HEK293 (cell line): Measurements from ENCODE around the gene BMF.

Experiments used
- CTCF ChIA-PET: fragments of 350-600 bp; formaldehyde crosslinking; extraction: SDS; loops from one replicate; lab custom pipeline; 2021; ENCODE audit warnings: antibody characterized with exemption; lab: Yijun Ruan, JAX
- POLR2A ChIA-PET: fragments of 300-600 bp; formaldehyde crosslinking; extraction: SDS; loops from one replicate; lab custom pipeline; 2020; ENCODE audit warnings: antibody characterized with exemption, inconsistent platforms; lab: Yijun Ruan, JAX
- H3K27ac ChIP-seq: fragments of 200-500 bp; sonication (Bioruptor generic); 2 replicates; pipeline ENCODE4 v1.5.1; 2014; ENCODE audit warnings: low read depth, low read length, control low read depth, inconsistent platforms; ENCODE audit errors: extremely low read depth
- H3K36me3 ChIP-seq, 2 experiments: fragments of 200-500 bp in 1 of 2; sonication (Bioruptor generic) in 1 of 2; 1 replicate in 1 of 2; 2 replicates in 1 of 2; pipeline ENCODE4 v1.5.1; 2014 to 2017; ENCODE audit warnings: inconsistent platforms in 2 of 2, low read length in 2 of 2; ENCODE audit not compliant: control insufficient read depth in 2 of 2, insufficient read depth in 1 of 2
- H3K4me1 ChIP-seq: fragments of 200-500 bp; sonication (Bioruptor generic); 2 replicates; pipeline ENCODE4 v1.5.1; 2014; ENCODE audit warnings: mild to moderate bottlenecking, low read length, inconsistent platforms; ENCODE audit not compliant: control insufficient read depth, insufficient read depth
- H3K4me3 ChIP-seq: 2 replicates; pipeline ENCODE4 v1.5.1; 2011; ENCODE audit warnings: low read depth, mild to moderate bottlenecking, control low read depth, low read length, moderate library complexity
- H3K9me3 ChIP-seq: fragments of 200-500 bp; sonication (Bioruptor generic); 2 replicates; pipeline ENCODE4 v1.5.1; 2014; ENCODE audit warnings: low read depth, low read length, inconsistent platforms; ENCODE audit not compliant: control insufficient read depth, insufficient read depth
- KLF1 ChIP-seq: fragments of 450-650 bp; formaldehyde crosslinking; IDR thresholded peaks from 2 replicates; pipeline ENCODE4 v1.5.1; 2016; ENCODE audit warnings: missing biosample characterization, missing genetic modification characterization
- MZF1 ChIP-seq: fragments of 450-650 bp; formaldehyde crosslinking; IDR thresholded peaks from 2 replicates; pipeline ENCODE4 v1.5.1; 2017; ENCODE audit warnings: missing biosample characterization, missing genetic modification characterization, borderline replicate concordance
- REPIN1 ChIP-seq: fragments of 450-650 bp; formaldehyde crosslinking; IDR thresholded peaks from 2 replicates; pipeline ENCODE4 v1.5.1; 2017; ENCODE audit warnings: missing biosample characterization, missing genetic modification characterization, low read depth
- SCRT1 ChIP-seq: fragments of 450-650 bp; formaldehyde crosslinking; IDR thresholded peaks from 2 replicates; pipeline ENCODE4 v1.5.1; 2016; ENCODE audit warnings: missing biosample characterization, missing genetic modification characterization, borderline replicate concordance
- SCRT2 ChIP-seq: fragments of 450-650 bp; formaldehyde crosslinking; IDR thresholded peaks from 2 replicates; pipeline ENCODE4 v1.5.1; 2016; ENCODE audit warnings: missing biosample characterization, missing genetic modification characterization
- SETDB1 ChIP-seq: IDR thresholded peaks from one replicate; pipeline ENCODE4 v1.6.1; 2017; ENCODE audit warnings: mild to moderate bottlenecking, low read length, moderate library complexity, mixed read lengths; ENCODE audit not compliant: insufficient read length
- YY1 ChIP-seq: fragments of 450-650 bp; formaldehyde crosslinking; IDR thresholded peaks from 2 replicates; pipeline ENCODE4 v1.5.1; 2018; ENCODE audit warnings: missing biosample characterization, missing genetic modification characterization
- YY2 ChIP-seq: fragments of 450-650 bp; formaldehyde crosslinking; IDR thresholded peaks from 2 replicates; pipeline ENCODE4 v1.5.1; 2016; ENCODE audit warnings: missing biosample characterization, missing genetic modification characterization
- ZBTB7A ChIP-seq: fragments of 450-650 bp; formaldehyde crosslinking; IDR thresholded peaks from 2 replicates; pipeline ENCODE4 v1.5.1; 2016; ENCODE audit warnings: low read depth, missing biosample characterization, missing genetic modification characterization
- ZFP3 ChIP-seq: fragments of 450-650 bp; formaldehyde crosslinking; IDR thresholded peaks from 2 replicates; pipeline ENCODE4 v1.5.1; 2016; ENCODE audit warnings: low read depth, missing biosample characterization, missing genetic modification characterization
- ZNF266 ChIP-seq: fragments of 450-650 bp; formaldehyde crosslinking; IDR thresholded peaks from 2 replicates; pipeline ENCODE4 v1.5.1; 2016; ENCODE audit warnings: missing biosample characterization, missing genetic modification characterization, low read depth
- ZNF311 ChIP-seq: fragments of 450-650 bp; formaldehyde crosslinking; IDR thresholded peaks from 2 replicates; pipeline ENCODE4 v1.5.1; 2017; ENCODE audit warnings: missing biosample characterization, missing genetic modification characterization, borderline replicate concordance
- ZNF394 ChIP-seq: fragments of 450-650 bp; formaldehyde crosslinking; IDR thresholded peaks from 2 replicates; pipeline ENCODE4 v1.5.1; 2016; ENCODE audit warnings: missing biosample characterization, missing genetic modification characterization, mild to moderate bottlenecking, moderate library complexity, borderline replicate concordance
- ZNF596 ChIP-seq: fragments of 450-650 bp; IDR thresholded peaks from 2 replicates; pipeline ENCODE4 v1.5.0; 2018; ENCODE audit warnings: missing biosample characterization, mild to moderate bottlenecking, missing genetic modification characterization, moderate library complexity
- ZNF624 ChIP-seq: fragments of 450-650 bp; formaldehyde crosslinking; IDR thresholded peaks from 2 replicates; pipeline ENCODE4 v1.5.1; 2017; ENCODE audit warnings: missing biosample characterization, missing genetic modification characterization
- ZNF660 ChIP-seq: fragments of 450-650 bp; IDR thresholded peaks from 2 replicates; pipeline ENCODE4 v1.5.1; 2018; ENCODE audit warnings: missing biosample characterization, mild to moderate bottlenecking, missing genetic modification characterization
- ZNF747 ChIP-seq: fragments of 450-650 bp; formaldehyde crosslinking; IDR thresholded peaks from 2 replicates; pipeline ENCODE4 v1.5.1; 2016; ENCODE audit warnings: missing biosample characterization, missing genetic modification characterization
- ZNF768 ChIP-seq: fragments of 450-650 bp; formaldehyde crosslinking; IDR thresholded peaks from 2 replicates; pipeline ENCODE4 v1.5.1; 2018; ENCODE audit warnings: missing biosample characterization, mild to moderate bottlenecking, missing genetic modification characterization
- ZNF837 ChIP-seq: fragments of 450-650 bp; formaldehyde crosslinking; IDR thresholded peaks from 2 replicates; pipeline ENCODE4 v1.5.1; 2016; ENCODE audit warnings: missing biosample characterization, missing genetic modification characterization
- ZSCAN23 ChIP-seq: fragments of 450-650 bp; formaldehyde crosslinking; IDR thresholded peaks from 2 replicates; pipeline ENCODE4 v1.5.1; 2016; ENCODE audit warnings: missing biosample characterization, missing genetic modification characterization
- TF ChIP-seq, protein P1 (sequence below): fragments of 450-650 bp; formaldehyde crosslinking; IDR thresholded peaks from 2 replicates; pipeline ENCODE4 v1.5.1; 2016; ENCODE audit warnings: missing biosample characterization, missing genetic modification characterization, borderline replicate concordance
- TF ChIP-seq, protein P2 (sequence below): fragments of 450-650 bp; formaldehyde crosslinking; IDR thresholded peaks from 2 replicates; pipeline ENCODE4; 2016; ENCODE audit warnings: missing biosample characterization, missing genetic modification characterization

Gene BMF

DNA sequence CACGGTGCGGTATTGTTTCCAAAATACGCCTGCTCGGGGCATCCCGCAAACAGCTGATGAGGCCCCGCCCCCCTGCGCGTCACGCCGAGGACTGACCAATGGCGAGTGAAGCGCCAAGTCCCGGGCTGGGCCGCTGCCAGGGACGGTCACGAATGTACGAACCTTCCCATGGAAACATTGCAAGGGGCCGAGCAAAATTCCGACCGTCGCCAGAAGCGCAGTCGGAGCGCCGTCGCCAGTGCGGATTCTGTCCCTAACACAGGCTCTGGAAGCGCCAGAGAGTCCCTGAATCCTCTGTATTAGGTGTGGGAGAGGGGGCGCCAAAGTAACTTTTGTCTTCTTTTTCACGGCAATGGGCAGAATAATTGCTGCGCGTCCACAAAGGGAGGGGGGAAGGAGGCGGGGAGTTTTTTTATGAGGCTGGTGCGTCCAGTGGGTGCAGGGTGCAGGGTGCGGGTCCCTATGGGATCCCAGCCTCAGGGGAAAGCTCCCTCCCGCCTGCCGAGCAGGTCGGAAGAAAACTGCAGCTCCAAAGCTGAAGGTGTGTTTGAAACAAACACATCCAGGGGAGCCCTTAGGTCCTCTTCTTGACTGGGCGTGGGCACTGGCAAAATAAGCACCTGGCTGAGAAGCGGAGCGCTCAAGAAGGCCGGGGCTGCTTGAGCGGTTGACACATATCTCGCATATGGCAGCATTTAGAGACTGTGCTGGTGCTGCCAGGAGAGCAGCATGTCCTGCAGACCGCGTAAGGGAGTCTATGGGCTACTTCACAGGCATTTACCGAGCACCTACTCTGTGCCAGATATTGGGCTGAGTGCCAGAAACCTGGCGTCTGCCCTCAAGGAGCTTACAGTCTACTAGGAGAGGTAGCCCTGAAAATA, at the start of gene BMF (continued):
- TF ChIP-seq, protein P1, sequence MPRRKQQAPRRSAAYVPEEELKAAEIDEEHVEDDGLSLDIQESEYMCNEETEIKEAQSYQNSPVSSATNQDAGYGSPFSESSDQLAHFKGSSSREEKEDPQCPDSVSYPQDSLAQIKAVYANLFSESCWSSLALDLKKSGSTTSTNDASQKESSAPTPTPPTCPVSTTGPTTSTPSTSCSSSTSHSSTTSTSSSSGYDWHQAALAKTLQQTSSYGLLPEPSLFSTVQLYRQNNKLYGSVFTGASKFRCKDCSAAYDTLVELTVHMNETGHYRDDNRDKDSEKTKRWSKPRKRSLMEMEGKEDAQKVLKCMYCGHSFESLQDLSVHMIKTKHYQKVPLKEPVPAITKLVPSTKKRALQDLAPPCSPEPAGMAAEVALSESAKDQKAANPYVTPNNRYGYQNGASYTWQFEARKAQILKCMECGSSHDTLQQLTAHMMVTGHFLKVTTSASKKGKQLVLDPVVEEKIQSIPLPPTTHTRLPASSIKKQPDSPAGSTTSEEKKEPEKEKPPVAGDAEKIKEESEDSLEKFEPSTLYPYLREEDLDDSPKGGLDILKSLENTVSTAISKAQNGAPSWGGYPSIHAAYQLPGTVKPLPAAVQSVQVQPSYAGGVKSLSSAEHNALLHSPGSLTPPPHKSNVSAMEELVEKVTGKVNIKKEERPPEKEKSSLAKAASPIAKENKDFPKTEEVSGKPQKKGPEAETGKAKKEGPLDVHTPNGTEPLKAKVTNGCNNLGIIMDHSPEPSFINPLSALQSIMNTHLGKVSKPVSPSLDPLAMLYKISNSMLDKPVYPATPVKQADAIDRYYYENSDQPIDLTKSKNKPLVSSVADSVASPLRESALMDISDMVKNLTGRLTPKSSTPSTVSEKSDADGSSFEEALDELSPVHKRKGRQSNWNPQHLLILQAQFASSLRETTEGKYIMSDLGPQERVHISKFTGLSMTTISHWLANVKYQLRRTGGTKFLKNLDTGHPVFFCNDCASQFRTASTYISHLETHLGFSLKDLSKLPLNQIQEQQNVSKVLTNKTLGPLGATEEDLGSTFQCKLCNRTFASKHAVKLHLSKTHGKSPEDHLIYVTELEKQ: no peak
- no peak for TF ChIP-seq ZNF311 (tag by site-specific recombination)

DNA sequence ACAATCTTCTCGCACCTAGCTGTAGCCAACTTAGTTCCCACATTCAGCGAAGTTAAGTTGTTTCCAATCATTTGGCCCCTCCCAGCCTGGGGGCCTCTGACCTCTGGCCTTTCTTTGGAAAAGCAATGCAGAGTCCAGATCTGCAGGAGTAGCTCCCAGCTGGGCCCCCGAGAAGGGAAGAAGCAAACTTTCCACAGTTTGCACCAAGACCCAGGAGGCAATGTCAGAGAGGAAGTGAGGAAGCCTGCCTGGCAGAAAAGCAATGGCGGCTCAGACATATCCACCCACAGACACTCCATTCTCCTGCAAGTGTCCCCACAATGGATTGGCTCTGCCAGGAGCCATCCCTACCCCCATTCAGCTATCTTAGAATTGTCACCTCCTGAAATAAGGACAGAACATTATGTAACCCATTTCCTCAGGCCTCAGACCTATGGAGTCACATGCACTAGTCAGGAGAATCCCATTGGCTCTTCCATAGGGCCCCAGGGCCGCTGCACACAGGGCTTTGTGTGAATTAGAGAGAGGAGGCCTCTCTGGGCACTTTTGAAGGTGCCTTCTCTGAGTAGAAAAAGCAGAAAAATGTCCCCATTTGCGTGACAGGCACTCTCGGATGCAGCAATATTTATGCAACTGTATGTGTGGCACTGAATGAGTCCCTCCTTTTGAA, 49.2 kb upstream of the BMF start:
- TF ChIP-seq, protein P2, sequence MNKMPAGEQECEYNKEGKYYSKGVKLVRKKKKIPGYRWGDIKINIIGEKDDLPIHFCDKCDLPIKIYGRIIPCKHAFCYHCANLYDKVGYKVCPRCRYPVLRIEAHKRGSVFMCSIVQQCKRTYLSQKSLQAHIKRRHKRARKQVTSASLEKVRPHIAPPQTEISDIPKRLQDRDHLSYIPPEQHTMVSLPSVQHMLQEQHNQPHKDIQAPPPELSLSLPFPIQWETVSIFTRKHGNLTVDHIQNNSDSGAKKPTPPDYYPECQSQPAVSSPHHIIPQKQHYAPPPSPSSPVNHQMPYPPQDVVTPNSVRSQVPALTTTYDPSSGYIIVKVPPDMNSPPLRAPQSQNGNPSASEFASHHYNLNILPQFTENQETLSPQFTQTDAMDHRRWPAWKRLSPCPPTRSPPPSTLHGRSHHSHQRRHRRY (tag by site-specific recombination): no peak
- TF ChIP-seq ZNF768 (tag by site-specific recombination) (no peak), ZSCAN23 (tag by site-specific recombination) (no peak), ZNF394 (tag by site-specific recombination) (no peak), KLF1 (tag by site-specific recombination) (no peak), ZFP3 (tag by site-specific recombination) (no peak), REPIN1 (tag by site-specific recombination) (no peak), ZNF747 (tag by site-specific recombination) (no peak), ZNF266 (no peak), ZNF660 (tag by site-specific recombination) (no peak), YY1 (tag by site-specific recombination) (no peak), ZNF596 (tag by site-specific recombination) (no peak), SCRT1 (no peak), YY2 (tag by site-specific recombination) (no peak), ZBTB7A (tag by site-specific recombination) (no peak), SCRT2 (no peak), MZF1 (no peak), ZNF624 (tag by site-specific recombination) (no peak), ZNF837 (tag by site-specific recombination) (no peak), SETDB1 (no peak)
- ChIA-PET POLR2A (interaction anchor here (0.6 kb wide), 1 partner anchor 55 kb away, joined by 3 read pairs; no protein-coding TSS in a partner anchor), CTCF (interaction anchor here (1.6 kb wide), 1 partner anchor 51 kb away, joined by 7 read pairs; no protein-coding TSS in a partner anchor)
- H3K4me1 ChIP-seq: no peaks in the 10 kb centered on the region; the same call in 1 of the 2 replicates
- no peaks in the 10 kb centered on the region for H3K9me3 ChIP-seq
- H3K36me3 ChIP-seq: peaks cover 0 to 5% of the 10 kb centered on the region in 2 experiments; a peak in 1 of 3 replicates
- H3K4me3 ChIP-seq: no peak overlapping the region
- no peak overlapping the region for H3K27ac ChIP-seq
